KMS-11 (cell line): ENCODE results near the gene SPATA12.

Experiments used
- H2AFZ ChIP-seq: fragments of 200-600 bp; sonication (generic); 2 replicates; pipeline ENCODE4 v1.6.1; 2016; ENCODE audit warnings: antibody characterized with exemption, mixed run types, low read depth
- H3K27ac ChIP-seq: fragments of 200-600 bp; sonication (generic); 2 replicates; pipeline ENCODE4 v1.6.1; 2016; ENCODE audit warnings: mild to moderate bottlenecking, mixed run types
- H3K27me3 ChIP-seq: fragments of 200-600 bp; sonication (generic); 2 replicates; pipeline ENCODE4 v1.6.1; 2017; ENCODE audit warnings: mild to moderate bottlenecking, low read depth, mixed run types, moderate library complexity; ENCODE audit not compliant: insufficient read depth
- H3K36me3 ChIP-seq: fragments of 200-600 bp; sonication (generic); 2 replicates; pipeline ENCODE4 v1.6.1; 2017; ENCODE audit warnings: mild to moderate bottlenecking, mixed run types; ENCODE audit not compliant: insufficient read depth
- H3K4me1 ChIP-seq: fragments of 200-600 bp; sonication (generic); 2 replicates; pipeline ENCODE4 v1.6.1; 2016; ENCODE audit warnings: mild to moderate bottlenecking, low read depth, mixed run types; ENCODE audit not compliant: poor library complexity, severe bottlenecking
- H3K4me2 ChIP-seq: fragments of 200-600 bp; sonication (generic); 2 replicates; pipeline ENCODE4 v1.7.0; 2016; ENCODE audit warnings: mild to moderate bottlenecking, mixed run types
- H3K4me3 ChIP-seq: fragments of 200-600 bp; sonication (generic); IDR thresholded peaks from 2 replicates; pipeline ENCODE4 v1.6.1; 2017; ENCODE audit warnings: low read depth, low read length, mixed read lengths; ENCODE audit not compliant: insufficient read depth
- H3K79me2 ChIP-seq: fragments of 200-600 bp; sonication (generic); 2 replicates; pipeline ENCODE4 v1.6.1; 2016; ENCODE audit warnings: low read depth, mixed run types; ENCODE audit not compliant: insufficient read depth
- H3K9ac ChIP-seq: fragments of 200-600 bp; sonication (generic); 2 replicates; pipeline ENCODE4 v1.6.1; 2016; ENCODE audit warnings: mild to moderate bottlenecking, mixed run types
- H4K20me1 ChIP-seq: fragments of 200-600 bp; sonication (generic); 2 replicates; pipeline ENCODE4 v1.6.1; 2016; ENCODE audit warnings: mild to moderate bottlenecking, mixed run types; ENCODE audit not compliant: insufficient read depth
- TF ChIP-seq, protein P1 (sequence below): fragments of 200-600 bp; sonication (generic); conservative IDR thresholded peaks from 2 replicates; pipeline ENCODE4 v1.6.1; 2017; ENCODE audit warnings: low read depth, mild to moderate bottlenecking, antibody characterized with exemption, low read length, moderate library complexity, mixed read lengths

The SPATA12 gene

DNA sequence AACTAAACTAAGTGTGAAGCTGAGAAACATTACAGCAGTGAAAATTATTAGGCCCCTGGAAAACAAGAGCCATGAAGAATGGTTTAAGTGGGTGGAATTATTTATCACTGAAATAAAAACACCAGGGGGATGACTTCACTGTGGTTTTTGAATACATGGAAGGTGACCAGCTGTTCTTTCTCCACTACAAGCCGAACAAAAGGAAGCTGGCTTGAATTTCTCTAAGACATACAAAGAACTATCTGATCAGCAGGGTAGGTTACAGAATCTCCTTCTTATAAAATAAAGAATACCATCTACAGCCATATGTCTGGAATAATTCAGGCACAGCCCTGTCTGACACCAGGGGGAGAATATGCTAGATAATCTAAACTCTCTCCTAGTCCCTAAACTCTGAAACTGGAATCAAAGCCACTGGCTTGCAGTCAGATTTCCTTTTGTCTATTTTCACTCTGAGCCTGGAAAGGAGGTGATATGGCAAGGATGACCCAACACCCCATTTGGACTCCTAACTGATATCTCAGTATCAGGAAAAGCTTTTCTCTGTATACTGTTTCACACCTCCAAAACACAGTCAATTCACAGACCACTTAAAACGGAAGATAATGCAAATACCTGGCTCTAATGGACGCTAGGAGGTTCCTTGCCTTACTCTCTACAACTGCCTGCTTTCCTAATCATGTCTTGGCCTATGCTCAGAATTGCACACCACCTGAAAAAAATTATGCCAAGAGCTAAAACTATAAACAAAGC, 31.2 kb downstream of the SPATA12 start:
- Histone ChIP-seq H3K4me3 (no peak overlapping the region), H2AFZ (no peak overlapping the region), H3K36me3 (no peaks in the 10 kb centered on the region), H3K79me2 (no peaks in the 10 kb centered on the region), H3K27me3 (no peaks in the 10 kb centered on the region), H4K20me1 (no peaks in the 10 kb centered on the region), H3K4me1 (no peaks in the 10 kb centered on the region), H3K27ac (no peak overlapping the region), H3K9ac (no peak overlapping the region), H3K4me2 (no peak overlapping the region)
- TF ChIP-seq, protein P1, sequence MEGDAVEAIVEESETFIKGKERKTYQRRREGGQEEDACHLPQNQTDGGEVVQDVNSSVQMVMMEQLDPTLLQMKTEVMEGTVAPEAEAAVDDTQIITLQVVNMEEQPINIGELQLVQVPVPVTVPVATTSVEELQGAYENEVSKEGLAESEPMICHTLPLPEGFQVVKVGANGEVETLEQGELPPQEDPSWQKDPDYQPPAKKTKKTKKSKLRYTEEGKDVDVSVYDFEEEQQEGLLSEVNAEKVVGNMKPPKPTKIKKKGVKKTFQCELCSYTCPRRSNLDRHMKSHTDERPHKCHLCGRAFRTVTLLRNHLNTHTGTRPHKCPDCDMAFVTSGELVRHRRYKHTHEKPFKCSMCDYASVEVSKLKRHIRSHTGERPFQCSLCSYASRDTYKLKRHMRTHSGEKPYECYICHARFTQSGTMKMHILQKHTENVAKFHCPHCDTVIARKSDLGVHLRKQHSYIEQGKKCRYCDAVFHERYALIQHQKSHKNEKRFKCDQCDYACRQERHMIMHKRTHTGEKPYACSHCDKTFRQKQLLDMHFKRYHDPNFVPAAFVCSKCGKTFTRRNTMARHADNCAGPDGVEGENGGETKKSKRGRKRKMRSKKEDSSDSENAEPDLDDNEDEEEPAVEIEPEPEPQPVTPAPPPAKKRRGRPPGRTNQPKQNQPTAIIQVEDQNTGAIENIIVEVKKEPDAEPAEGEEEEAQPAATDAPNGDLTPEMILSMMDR: no peak

DNA sequence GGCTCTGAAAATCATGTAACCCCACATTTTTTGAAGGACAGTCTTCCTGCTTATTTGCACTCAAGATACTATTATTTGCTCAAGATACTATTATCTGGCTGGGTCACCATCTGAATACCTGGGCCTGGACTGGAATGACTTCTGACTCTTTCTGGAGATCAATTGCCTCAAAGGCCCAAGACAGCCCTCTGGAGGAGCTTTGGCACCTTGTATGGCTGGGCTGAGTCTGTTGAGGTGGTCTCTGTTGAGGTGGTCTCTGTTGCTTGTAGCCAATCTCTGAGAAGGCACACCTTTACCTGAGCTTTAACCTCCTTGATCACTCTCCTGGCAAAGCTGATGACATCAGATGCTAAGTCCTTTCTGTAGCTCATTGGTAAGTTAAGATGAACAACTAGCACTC, 33.0 kb downstream of the SPATA12 start:
- H4K20me1 ChIP-seq: no peaks in the 10 kb centered on the region
- H3K27ac ChIP-seq: no peak overlapping the region
- TF ChIP-seq, protein P1: no peak
- H3K4me3 ChIP-seq: no peak overlapping the region
- no peaks in the 10 kb centered on the region for H3K36me3 ChIP-seq
- H2AFZ ChIP-seq: no peak overlapping the region
- no peak overlapping the region for H3K4me2 ChIP-seq
- no peaks in the 10 kb centered on the region for H3K27me3 ChIP-seq
- H3K79me2 ChIP-seq: no peaks in the 10 kb centered on the region
- H3K4me1 ChIP-seq: no peaks in the 10 kb centered on the region
- H3K9ac ChIP-seq: no peak overlapping the region

DNA sequence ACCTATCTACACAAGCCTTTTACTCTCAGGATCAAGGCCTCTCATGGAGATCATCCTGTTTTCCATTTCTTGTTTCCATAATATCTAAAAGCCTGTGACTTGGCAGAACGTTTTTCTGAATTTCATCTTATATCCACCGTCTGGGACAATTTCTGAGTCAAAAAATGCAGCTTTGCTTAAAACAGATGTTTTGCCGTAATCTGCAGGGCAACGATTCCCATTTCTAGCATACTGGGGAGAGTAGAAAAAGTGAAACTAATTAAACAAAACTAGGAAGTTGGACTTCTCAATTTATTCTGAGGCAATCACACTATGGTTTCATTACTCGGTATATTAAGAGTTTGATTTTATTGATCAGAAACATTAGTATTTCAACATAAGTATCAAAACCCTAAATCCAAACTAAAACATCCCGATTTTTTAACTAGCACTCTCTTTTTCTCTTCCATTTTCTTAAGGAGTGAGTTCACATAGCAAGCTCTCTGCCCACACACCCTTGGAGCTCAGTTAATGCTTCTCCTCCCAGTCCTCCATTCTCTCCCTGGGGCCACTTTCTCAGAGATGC, 33.6 kb downstream of the SPATA12 start:
- no peak overlapping the region for H3K4me2 ChIP-seq
- H4K20me1 ChIP-seq: no peaks in the 10 kb centered on the region
- H3K27ac ChIP-seq: no peak overlapping the region
- no peak overlapping the region for H3K9ac ChIP-seq
- H3K27me3 ChIP-seq: no peaks in the 10 kb centered on the region
- H3K4me3 ChIP-seq: no peak overlapping the region
- H3K4me1 ChIP-seq: no peaks in the 10 kb centered on the region
- H3K79me2 ChIP-seq: no peaks in the 10 kb centered on the region
- H3K36me3 ChIP-seq: no peaks in the 10 kb centered on the region
- H2AFZ ChIP-seq: no peak overlapping the region
- TF ChIP-seq, protein P1: no peak

DNA sequence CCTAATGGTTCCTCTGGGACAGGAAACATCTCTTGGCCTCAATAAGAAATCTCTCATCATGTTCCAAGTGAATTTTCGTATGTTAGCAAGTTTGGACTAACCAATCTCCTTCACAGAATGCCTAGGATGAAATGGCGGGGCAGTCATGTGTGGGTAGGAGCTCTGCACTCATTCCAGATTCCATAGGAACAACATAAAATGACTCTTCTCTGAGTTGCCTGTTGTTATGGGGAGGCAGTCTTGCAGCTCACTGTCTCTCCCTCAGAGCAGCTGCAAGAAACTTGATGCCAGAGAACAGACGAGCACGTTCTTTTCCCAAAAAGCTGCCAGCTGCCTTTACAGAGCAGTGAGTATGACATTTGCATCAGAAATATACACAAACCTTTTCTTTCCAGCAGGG, 34.1 kb downstream of the SPATA12 start:
- no peaks in the 10 kb centered on the region for H3K79me2 ChIP-seq
- H3K27ac ChIP-seq: no peak overlapping the region
- no peaks in the 10 kb centered on the region for H3K4me1 ChIP-seq
- H3K4me2 ChIP-seq: no peak overlapping the region
- no peak overlapping the region for H2AFZ ChIP-seq
- no peak overlapping the region for H3K9ac ChIP-seq
- no peak overlapping the region for H3K4me3 ChIP-seq
- H4K20me1 ChIP-seq: no peaks in the 10 kb centered on the region
- no peaks in the 10 kb centered on the region for H3K27me3 ChIP-seq
- TF ChIP-seq, protein P1: no peak
- no peaks in the 10 kb centered on the region for H3K36me3 ChIP-seq
